ENCODE measurements around the gene METTL1.
"Not testable (repeated sequence)": the region's sequence is repeated elsewhere in the genome, so short reads cannot be mapped to it uniquely, and the experiment has no call there.

The METTL1 gene

DNA sequence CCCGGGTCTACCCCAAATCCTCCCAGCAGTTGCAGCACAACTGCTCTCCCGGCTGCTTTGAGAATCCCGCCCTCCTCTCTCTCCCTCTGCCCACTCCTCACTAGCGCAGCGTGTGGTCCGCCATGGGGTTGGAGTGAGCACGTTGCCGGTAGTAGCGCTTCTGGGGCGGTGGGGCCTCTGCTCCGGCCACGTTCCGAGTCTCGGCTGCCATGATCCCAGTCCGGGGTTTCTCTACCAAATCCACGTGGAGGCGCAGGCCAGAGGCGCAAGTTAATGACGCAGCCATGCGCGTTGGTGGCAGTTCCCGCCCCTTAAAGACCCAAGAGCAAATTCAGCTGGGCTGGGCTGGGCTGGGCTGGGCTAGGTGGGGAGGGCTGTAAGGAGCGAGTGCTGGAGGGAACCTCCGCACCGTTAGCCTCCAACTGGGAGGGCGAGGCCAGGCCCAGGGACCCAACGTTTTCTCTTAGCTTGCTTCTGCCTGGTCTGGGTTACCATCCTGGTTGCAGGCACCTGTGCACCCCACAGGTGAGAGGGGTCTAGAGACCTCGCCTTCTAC lies at the start of gene METTL1:
METTL1 (minus strand) TSS at position 233 of the 556 bp plus-strand sequence; CDS start at position 211, 22 bp downstream.
- DNase-seq = peak; percentile 70 to 83 (median 78)

DNA sequence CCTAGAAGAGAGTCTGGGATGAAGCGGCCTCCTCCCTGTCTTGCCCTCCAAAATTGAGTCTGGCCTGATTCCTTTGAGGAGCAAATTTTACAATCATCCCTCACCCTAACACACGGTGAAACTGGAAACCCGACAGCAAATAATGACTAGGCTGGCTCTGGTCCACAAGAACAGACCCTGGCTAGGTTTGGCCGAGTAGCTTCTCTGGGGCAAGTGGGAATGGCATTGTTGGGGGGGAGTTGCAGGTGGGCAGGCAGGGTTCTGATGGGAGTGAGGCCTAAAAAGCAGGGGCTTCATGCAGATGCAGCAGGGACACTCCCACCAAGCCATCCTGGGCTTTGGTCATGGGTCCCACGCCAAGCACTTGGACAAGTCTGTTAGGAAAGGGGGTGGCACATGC lies 49.1 kb upstream of the METTL1 start:
- DNase-seq = not testable (repeated sequence)

DNA sequence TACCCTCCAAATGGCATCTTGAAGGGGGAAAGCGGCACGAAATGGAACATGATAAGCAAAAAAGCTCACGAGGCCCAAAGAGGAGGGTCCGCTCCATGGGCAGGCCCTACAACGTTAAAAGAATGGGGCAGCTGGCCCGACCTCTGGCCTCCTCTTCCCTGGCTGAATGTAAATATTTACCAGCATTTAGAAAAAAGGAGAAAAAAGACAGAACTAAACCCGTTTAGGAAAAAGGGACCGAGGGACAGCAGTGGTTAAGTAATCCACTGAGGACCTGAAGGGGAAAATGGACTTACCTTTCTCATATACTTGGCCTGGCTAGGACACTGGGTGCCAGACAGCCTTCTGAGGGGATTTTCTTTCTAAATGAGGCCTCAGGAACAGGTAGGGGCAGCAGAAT lies 48.2 kb upstream of the METTL1 start:
- DNase-seq = not testable (repeated sequence)

DNA sequence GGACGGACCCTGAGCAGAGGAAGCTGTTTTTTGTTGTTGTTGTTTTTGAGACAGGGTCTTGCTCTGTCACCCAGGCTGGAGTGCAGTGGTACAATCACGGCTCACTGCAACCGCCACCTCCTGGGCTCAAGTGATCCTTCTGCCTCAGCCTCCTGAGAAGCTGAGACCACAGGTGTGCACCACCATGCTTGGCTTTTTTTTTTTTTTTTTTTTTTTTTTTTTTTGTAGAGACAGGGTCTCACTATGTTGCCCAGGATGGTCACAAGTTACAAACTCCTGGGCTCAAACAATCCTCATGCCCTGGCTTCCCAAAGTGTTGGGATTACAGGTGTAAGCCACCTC lies 46.1 kb upstream of the METTL1 start:
- not testable (repeated sequence) for DNase-seq

DNA sequence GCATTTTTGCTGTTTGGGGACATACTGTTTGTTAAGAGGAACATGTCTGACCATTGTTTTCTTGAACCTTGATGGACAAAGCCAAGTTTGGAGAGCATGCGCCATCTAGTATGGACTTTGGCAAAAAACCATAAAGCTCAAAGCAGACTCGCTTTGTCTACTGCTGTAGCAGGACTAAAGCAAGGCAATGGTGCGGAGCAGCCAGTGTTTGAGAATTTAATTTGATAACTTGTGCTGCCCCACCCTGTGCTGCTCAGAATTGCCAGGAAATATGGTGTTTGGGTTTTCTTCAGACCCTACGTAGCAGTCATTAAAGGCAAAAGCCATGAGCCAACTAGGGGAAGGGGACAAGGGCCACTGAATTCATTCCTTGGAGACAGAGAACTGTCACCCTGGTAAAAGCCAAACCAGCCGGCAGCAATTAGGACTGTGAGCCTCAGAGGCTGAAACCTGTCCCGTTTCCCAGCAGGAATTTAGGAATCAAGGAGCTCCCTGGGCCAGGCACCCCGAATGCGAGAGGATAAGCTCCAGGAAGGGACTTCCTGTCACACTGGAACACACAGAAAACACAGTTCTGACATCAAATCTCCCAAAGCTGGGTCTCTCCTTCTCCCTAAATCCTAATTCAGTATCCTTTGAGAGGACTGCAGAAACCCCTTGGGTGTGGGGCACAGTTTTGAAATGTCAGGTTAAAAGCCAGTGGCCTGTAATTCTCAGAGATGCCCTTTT lies 45.5 kb upstream of the METTL1 start:
- DNase-seq = no peak

DNA sequence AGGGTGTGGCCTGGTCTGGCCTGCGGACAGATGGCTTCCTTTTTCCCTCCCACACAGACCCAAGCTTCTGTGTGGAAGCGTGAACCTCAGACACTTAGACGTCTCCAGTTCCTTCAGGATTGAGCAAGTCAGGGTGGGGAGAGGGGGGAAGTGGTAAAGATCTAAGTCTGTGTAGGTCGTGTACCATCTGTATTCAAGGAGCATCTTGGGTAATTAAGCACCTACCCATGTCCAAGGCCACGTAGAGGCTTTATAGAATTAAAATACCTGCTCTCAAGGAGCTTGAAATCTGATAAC lies 44.9 kb upstream of the METTL1 start:
- no peak for DNase-seq

DNA sequence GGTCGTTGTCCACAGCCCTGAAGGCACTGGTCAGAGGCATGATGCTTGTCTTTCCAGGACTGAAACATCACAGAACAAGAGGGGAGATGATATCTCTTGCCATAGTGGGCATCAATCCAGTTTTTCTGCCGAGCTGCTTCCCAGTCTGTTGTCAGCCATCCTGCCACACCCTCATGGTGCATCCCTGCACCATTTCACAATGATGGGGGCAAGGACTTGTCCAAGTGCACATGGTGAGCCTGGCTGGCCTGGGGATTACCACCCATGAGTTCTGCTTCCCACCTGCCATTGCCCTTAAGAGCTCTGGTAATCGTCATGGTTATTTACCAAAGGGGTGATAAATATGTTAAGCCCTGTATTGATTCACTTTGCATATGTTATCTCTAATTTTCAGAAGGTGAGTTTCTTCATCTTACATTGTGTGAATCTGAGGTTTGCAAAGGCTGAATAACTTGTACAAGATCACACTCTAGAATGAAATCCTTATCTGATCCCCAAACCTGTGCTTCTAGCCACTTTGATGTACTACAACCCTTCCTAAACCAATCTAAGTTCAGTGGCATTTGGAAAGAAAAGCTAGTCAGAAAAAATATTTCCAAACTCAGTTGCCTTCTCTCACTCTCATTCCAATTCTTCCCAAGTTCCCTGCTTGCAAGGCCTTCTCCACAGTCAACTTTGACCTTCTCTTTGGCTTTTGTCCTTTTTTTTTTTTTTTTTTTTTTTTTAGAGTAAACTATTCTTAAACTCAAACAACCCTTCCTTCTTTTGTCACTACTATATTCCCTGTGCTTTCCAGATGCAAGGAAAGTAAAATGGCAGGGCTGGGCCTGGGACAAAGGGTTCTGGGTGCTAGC lies 44.3 kb upstream of the METTL1 start:
- DNase-seq = no peak

DNA sequence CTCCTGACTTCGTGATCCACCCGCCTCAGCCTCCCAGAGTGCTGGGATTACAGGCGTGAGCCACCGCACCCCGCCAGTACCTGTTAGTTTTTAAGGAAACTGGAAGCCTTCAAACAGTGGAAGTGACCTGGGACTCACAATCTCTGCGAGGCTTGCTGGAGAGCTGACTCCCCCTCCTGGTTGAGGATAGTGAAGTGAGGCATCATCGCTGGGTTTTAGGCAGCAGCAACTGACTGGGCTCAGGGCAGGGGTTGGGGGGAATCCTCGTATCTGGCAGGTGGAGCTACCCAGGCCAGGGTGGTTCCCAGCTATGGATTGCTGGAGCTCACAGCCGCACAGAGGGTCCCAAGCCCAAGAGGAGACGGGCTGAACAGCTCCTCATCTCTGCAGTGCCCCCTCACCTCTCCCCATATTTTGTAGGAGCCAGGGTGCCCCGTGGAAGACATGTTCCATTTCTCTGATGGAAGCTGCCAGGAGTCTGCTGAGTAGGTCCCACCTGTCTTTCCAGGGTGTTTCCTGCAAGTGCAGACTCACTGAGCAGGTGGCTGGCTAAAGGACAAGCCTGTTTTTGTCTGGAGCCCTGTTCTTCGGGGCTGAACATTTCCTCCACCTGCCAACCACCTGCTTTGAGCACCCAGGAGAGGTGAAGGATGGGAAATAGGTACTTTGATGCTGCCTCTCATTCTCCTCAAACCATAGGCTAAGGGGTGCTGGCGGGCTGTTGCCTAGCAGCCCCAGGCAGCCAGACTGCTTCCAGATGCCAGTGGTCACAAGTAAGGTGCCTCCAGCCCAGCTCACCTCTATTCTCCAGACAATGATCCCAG lies 43.5 kb upstream of the METTL1 start:
- DNase-seq = no peak

DNA sequence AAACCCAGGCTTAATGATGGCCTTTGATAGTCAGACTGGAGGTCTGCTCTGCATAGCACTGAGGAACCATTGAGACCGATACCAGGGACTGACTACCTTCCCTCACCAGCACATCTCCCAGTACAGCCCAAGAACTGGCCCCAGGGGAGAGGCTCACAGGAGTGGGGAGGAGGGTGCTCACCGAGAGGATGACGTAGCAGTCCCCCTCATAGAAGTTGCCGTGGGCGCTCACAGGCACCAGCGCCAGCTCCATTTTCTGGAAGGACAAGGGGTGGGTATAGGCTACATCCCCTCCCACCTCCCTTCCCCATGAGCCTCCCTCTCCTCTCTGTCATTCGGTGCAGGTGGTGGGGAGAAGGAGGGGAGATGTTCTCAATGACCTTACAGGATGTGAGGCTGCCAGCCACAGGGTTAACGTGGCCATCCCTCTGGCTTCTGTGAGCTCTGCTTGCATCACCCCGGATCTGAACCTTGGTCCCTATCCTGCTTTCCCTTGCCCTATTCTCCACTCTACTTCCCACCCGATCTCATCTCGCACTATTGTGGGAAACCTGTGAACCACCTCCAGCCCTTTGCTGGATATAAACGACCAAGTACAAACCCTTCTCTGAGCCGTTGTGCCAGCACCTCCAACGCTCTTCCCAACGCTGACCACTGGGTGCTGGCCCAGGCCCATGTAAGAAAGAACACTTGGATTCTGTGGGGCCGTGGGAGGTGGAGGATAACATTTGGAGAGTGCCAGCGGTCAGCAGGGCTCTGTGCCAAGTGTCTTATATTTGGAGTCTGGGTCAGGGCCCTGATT lies 42.3 kb upstream of the METTL1 start:
- no peak for DNase-seq

DNA sequence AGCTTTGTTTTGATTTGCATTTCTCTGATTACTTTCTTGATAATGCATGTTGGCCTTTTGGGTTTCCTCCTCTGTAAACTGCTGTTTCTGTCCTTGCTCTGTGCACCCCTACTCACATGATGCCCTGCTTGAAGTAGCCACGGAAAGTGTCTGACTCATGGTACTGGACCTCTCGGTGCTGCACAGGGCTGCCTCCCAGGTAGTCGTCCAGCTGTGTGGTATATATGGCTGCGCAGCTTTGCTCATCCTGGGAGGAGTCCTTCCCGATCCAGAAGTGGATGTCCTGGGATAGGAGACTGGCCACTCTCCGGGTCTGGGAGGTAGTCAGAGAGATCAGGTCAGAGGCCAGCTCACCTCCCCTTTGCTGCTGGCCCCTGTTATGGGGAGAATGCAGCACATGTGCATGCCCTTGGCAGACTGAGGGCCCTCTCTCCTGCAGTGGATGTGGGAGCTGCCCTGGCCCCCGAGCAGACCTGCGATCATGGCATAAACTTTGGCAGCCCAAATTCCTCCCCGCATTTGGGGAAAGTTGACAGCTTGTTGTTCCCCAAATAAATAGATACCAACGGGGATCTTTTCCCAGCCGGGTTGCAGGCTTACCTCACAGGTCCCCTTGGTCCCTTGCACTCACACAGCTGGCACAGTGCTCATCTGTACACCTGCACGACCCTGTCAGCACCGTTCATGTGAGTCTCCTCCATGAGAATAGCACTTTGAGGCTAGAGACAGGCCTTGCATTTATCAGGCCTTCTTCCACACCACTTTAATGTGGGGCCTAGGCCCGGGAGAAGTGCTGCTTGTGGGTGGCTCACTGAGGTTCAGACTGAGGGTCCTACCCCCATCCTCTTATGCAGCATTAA lies 41.4 kb upstream of the METTL1 start:
- no peak for DNase-seq

DNA sequence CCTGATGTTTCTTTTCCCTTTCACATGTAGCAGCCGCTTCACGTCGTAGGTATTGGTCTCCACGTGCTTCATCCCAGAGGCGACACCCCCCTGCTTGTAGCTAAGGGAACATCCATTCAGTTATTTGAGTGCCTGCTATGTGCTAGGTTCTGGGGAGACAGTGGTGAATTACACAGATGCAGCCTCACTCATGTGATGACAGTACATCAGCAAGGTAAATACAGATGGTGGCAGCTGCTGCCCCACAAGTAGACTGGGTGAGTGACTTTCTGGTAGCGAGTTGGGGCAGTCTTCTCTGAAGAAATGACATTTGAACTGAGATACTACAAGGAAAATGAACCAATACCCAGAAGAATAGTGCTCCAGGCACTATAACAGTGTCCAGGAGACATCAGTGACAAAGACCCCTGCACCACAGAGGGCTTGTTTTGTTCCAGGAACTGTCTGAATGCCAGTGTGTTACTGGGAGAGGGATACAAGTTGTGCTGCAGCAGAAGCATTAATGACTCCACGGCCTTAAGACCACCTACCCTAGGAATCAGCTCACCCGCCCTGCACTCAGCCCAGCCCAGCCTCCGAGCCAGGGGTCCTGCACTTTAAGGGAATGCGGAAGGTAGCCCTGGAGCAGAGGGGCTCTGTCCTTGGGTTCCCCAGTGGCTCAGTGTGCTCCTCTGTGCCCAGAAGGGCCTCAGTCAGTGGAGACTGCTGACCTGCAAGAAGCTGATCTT lies 39.3 kb upstream of the METTL1 start:
- DNase-seq = no peak

DNA sequence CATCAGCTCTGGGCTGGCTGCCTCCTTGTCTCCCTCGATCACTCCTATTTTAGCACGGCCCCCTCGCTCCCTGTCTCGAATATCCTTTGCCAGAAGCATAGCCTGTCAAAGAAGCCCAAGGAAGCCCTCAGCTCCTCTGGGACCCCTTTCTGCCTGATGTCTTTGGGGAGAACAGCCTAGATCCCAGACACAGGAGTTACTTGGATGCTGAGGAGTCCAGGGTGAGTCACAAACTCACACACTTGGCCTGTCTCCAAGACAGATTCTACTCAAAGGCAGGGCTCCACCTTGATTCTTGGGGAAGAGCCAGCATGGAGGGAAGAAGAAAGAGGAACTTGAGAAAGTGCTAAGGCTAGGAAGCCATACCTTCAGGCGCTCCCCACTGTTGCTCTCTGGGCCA lies 38.5 kb upstream of the METTL1 start:
- no peak for DNase-seq

DNA sequence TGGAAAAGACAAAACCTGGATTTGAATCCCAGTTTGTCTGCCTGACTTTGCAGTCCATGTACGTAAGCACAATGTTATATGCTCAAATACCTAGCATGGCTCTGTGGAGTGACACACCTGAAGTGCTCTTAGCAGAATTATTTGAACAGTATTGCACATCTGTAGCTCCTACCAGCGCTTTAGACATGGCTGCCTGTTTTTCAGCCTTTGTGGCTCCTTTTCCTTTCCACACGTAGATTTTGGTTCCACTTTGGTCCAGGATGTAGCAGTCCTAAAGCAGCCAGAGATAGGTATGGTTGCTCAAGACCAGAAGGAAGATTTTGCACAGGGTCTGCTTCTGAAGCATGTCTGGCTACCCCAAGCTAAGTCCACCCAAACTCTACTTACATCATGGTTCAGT lies 37.5 kb upstream of the METTL1 start:
- DNase-seq = no peak

DNA sequence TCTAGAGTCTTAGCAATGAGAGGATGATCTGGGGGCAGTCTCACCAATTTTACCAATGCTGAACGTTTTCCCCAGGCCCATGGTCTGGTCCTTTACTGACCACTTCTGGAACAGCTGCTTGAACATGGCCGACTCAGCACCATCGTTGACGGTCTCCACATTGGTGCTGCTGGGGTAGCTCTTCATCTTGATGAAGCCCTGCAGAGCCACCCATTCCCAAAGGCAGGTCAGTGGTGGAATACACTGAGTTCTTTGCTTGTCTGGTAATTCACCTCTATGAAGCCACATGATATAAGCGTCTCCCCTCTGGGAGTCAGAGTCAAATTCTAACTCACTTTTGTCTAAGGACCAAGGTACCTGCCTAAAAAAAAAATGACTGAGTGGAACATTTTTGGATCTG lies 36.4 kb upstream of the METTL1 start:
- DNase-seq = no peak

DNA sequence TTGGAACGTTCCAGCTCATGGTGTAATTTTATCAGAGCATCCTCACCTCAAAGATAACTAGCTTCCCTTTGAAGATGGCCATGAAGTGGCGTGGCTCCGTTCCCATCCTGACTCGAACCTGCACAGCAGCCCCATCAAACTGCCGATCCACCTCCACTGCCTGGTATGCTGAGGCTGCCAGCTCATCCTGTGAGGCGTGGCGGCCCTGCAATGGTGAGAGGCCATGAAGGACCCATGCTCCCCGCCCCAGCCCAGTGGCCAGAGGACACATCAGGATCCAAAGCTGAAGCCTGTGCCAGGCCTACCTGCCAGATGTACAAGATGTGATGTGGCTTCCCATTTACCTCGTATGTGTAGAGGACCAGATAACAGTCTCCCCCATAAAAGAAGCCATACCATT lies 35.4 kb upstream of the METTL1 start:
- no peak for DNase-seq

DNA sequence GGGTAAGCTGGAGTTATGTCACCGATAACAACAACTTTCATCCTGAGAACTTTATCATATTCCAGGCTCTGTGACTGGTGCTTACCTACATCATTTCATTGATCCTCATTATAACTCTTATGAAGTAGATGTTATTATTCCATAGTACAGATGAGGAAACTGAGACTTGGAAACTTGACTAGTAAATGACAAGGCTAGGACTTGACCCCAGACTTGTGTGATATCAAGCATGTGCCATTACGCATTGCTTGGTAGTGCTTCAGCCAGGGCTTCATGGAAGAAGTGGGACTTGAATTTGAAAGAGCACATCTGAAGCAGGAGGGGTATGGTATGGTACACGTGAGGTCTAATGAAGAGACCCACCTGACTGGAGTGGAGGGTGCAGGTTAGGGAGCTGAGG lies 34.8 kb upstream of the METTL1 start:
- no peak for DNase-seq

DNA sequence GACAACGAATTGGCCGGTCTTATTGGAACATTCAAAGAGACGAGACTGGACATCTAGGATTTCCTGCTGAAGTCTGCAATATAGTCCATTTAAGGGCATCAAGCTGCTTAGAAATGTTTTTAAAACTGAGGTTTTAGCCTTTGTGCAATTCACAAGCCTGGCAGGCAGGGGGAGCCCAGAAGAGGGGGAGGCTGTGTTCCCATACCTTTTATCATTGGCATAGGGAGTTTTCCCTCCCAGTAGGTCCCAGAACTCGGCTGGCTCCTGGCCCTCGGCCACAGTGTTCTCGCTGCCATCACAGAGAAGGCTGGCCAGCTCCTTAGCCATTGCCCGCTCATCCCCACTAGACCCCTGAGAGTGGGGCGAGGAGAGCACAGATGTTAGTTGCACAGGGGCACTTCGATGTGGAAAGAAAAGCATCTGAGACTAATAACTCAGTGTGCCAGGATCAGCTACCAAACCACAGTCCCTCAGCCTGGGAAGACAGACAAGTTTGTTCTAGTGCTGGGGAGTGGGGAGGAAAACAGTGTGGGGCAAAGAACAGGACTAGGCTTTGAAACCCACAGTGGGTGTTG lies 31.5 kb upstream of the METTL1 start:
- DNase-seq = no peak

DNA sequence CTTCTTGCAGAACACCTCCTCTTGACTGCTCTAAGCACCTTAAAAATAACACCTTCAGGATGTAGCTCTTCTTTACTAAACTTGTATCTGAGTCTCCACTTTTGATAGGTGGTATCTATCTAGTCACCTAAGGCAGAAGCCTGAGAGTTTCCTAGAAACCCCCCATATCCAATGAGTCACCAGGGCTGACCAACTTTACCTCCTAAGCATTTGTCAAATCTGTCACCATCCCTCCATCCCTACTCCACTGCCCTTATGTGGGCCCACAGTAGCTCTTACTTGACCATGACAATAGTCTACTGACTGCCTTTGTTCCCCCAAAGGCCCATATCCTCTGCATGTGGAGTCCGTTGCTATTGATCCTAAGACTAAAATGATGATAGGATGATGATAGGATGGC lies 30.7 kb upstream of the METTL1 start:
- no peak for DNase-seq

DNA sequence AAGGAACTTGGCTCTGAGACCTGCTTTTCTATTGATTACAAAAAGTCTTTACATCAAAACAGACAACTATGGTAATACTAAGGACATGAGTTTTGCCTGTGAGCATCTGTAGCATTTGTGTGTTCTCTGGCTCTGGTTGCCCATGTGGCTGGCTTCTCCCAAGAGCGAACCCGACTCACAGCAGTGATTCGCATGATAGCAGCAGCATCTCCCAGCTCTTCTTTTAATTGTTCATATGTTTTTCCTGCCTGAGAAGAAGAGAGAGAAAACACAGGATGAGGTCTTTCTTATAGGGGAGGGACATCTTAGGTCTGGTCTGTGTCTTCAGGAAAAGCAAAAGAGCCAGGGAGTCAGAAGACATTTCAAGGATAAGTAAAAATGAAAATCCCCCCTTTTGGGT lies 29.1 kb upstream of the METTL1 start:
- DNase-seq = no peak

DNA sequence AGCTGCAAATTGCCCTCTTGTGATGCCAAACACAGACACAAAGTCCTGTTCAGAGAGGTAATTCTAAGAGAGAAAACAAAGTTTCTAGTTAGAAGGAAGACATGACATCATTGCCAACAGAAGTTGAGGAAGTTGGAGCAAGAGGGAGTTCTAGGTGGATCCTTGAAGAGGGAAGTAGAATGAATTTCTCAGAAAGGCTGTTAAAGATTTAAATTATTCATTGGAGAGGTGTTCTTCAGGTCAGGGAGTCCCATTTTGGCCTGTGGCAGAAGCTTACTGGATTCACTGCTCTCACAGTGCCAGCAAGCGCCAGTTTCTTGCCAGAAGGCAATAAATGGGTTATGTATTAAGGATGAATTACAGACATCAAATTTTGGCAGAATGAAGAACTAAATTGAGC lies 26.0 kb upstream of the METTL1 start:
- no peak for DNase-seq

DNA sequence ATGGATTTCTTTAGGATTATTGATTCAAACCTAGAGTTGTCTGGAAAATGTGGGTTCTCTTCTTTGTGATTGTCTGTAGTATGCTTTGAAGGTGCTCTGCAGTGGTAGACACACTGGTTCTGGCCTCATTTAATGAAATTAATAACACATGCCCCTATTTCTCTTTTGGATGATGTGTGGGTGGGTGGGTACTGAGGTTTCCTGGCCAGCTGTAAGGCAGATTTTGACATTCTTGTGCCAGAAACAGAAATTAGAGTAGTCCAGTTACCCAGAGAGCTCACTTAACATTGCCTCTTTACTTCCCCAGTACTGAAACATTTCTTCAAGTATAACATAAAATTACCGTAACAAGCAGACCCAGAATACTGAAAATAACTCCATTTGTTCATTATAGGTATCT lies 25.1 kb upstream of the METTL1 start:
- DNase-seq = no peak
